ENCODE data around the gene NUP160.

The NUP160 gene

GRCh38 chr11:47788181-47788580 lies 60.0 kb downstream of the NUP160 start:
- DNase-seq, result no peak
- peaks cover 38% of the 10 kb centered on the region for H3K36me3 ChIP-seq (replicated peaks)
- in situ Hi-C loops (cut with HindIII; ENCODE audit: low pct_ligation_motif_present, low sequenced_read_pairs), result no loop called here
- H3K27me3 ChIP-seq (replicated peaks), result no peaks in the 10 kb centered on the region
- TF ChIP-seq, protein P1, sequence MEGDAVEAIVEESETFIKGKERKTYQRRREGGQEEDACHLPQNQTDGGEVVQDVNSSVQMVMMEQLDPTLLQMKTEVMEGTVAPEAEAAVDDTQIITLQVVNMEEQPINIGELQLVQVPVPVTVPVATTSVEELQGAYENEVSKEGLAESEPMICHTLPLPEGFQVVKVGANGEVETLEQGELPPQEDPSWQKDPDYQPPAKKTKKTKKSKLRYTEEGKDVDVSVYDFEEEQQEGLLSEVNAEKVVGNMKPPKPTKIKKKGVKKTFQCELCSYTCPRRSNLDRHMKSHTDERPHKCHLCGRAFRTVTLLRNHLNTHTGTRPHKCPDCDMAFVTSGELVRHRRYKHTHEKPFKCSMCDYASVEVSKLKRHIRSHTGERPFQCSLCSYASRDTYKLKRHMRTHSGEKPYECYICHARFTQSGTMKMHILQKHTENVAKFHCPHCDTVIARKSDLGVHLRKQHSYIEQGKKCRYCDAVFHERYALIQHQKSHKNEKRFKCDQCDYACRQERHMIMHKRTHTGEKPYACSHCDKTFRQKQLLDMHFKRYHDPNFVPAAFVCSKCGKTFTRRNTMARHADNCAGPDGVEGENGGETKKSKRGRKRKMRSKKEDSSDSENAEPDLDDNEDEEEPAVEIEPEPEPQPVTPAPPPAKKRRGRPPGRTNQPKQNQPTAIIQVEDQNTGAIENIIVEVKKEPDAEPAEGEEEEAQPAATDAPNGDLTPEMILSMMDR (IDR thresholded peaks at IDR 0.05; ENCODE audit: low read depth, low read length, missing control alignments), result no peak
- H3K4me3 ChIP-seq (ENCODE audit: low read depth, low read length), result no peak overlapping the region
- H3K27ac ChIP-seq, result no peak overlapping the region

DNA sequence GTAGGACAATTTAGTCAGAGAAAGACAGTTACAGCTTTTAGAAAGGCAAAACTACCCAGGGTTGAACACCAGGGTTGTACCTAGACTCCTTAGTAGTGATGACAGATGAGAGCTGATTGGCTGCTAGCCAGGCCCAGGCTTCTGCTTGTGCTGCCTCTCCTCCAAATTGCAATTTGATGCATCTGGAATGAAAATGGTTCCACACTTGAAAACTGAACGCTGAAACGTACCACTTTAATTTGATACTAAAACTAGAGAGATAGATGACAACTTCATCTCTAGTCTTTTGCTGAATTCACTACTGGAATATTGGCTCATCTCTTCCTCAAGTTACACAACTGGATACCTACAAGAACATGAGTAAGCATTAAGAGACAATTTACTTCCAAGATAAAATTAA lies 61.8 kb downstream of the NUP160 start:
- no peaks in the 10 kb centered on the region for H3K27me3 ChIP-seq (replicated peaks)
- no peak overlapping the region for H3K4me3 ChIP-seq (ENCODE audit: low read depth, low read length)
- peaks cover 40% of the 10 kb centered on the region for H3K36me3 ChIP-seq (replicated peaks)
- DNase-seq, result no peak
- H3K27ac ChIP-seq, result no peak overlapping the region
- TF ChIP-seq, protein P1 (IDR thresholded peaks at IDR 0.05; ENCODE audit: low read depth, low read length, missing control alignments), result no peak
- in situ Hi-C loops (cut with HindIII; ENCODE audit: low pct_ligation_motif_present, low sequenced_read_pairs), result no loop called here

- TF ChIP-seq, protein P1 (IDR thresholded peaks at IDR 0.05; ENCODE audit: low read depth, low read length, missing control alignments), result no peak
- no peaks in the 10 kb centered on the region for H3K27me3 ChIP-seq (replicated peaks)
- H3K36me3 ChIP-seq (replicated peaks), result peaks cover 32% of the 10 kb centered on the region
- in situ Hi-C loops (cut with HindIII; ENCODE audit: low pct_ligation_motif_present, low sequenced_read_pairs), result no loop called here
- no peak overlapping the region for H3K4me3 ChIP-seq (ENCODE audit: low read depth, low read length)
- no peak for DNase-seq
- H3K27ac ChIP-seq, result no peak overlapping the region
Observed at GRCh38 chr11:47784785-47785381, 63.3 kb downstream of the NUP160 start.

DNA sequence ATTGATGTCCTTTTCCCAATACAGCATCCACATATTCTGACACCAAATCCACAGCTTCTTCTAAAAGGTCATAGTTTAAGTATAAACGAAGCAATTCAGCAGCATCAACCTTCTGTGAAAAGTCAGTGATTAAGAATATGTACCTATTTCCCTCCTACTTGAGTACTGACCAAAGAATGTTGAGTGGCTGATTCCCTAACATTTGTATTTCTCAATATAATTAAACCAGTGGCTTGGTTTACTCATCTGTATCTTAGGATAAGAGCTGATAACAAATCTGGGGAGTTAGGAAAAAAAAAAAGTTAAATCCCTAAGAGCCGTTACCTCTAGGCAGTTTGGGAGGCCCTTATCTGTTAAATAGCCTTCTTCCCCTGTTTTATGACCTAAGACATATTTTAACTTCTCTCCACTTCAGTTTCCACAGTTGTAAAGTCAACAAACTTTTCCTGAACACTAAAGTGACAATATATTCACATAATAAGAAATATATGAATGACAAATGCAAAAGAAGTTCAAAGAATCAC lies 65.0 kb downstream of the NUP160 start:
- TF ChIP-seq, protein P1 (IDR thresholded peaks at IDR 0.05; ENCODE audit: low read depth, low read length, missing control alignments), result no peak
- no peaks in the 10 kb centered on the region for H3K27me3 ChIP-seq (replicated peaks)
- H3K4me3 ChIP-seq (ENCODE audit: low read depth, low read length), result no peak overlapping the region
- peaks cover 43% of the 10 kb centered on the region for H3K36me3 ChIP-seq (replicated peaks)
- in situ Hi-C loops (cut with HindIII; ENCODE audit: low pct_ligation_motif_present, low sequenced_read_pairs), result no loop called here
- no peak for DNase-seq
- no peak overlapping the region for H3K27ac ChIP-seq

DNA sequence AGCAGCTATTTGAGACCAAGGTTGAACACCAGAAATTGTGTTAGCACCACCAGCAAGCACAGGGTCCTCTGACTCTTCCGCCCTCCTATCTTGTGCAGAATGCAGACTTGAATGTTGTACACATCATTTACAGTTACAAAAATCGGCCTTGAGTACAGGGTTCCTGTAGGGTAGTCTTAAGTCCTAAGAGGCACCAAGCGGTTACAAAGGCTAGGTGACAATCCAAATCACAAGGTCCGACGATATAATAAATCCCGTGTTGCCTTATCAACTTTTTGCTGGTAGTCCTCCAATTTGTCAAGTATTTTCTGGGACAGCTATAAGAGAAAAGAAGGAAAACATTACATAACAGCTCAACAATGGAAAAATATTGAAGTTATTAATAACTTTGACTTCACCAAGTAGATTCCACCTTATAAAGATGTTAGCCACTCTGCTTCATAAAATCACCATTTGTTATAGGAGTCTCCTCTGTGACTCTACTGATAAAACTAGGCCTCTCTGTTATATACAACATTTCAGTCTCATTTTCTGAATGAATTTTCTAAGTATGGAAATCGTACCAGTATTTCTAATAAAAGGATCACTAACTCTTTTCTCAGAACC lies 69.2 kb downstream of the NUP160 start:
- H3K36me3 ChIP-seq (replicated peaks), result peaks cover 34% of the 10 kb centered on the region
- in situ Hi-C loops (cut with HindIII; ENCODE audit: low pct_ligation_motif_present, low sequenced_read_pairs), result no loop called here
- DNase-seq, result no peak
- TF ChIP-seq, protein P1 (IDR thresholded peaks at IDR 0.05; ENCODE audit: low read depth, low read length, missing control alignments), result no peak
- no peak overlapping the region for H3K27ac ChIP-seq
- no peaks in the 10 kb centered on the region for H3K27me3 ChIP-seq (replicated peaks)
- H3K4me3 ChIP-seq (ENCODE audit: low read depth, low read length), result no peak overlapping the region

All from brain microvascular endothelial cell (primary cell).